Loucy (cell line): ENCODE measurements around the gene ZNF749.

Experiments used
- CTCF ChIP-seq: fragments of 200-600 bp; sonication (generic); conservative IDR thresholded peaks from 2 replicates; pipeline ENCODE4 v1.5.1; 2014; ENCODE audit warnings: mild to moderate bottlenecking, antibody characterized with exemption, low read length
- EZH2phosphoT487 ChIP-seq: fragments of 200-600 bp; IDR thresholded peaks from 2 replicates; pipeline ENCODE4 v1.6.1; 2018; ENCODE audit warnings: antibody characterized with exemption, mild to moderate bottlenecking, moderate library complexity, borderline replicate concordance

GRCh38 chr19:57389730-57390598, 45.2 kb upstream of the ZNF749 start, which contains the start of gene ZNF548:
- TF ChIP-seq CTCF, result peak; percentile 19; the same call in 1 of the 2 replicates
- TF ChIP-seq EZH2phosphoT487, result no peak
